Pulmonary artery endothelial cell (primary cell): ENCODE results near the gene FYTTD1. TPM values are rescaled to one million over a fixed set of nuclear protein-coding genes. Genes with fewer than 3 reads are reported as not detected.

Experiments
- DNase-seq: peaks from one replicate; pipeline ENCODE4 v3.0.0-alpha.2; 2011; ENCODE audit warnings: low read depth, low spot score
- total RNA-seq: library from RNA; depleted of rRNA; stranded (reverse); fragments of >200 nt; gene quantifications from 2 replicates; pipeline ENCODE4 v1.2.3, GENCODE V29; 2014

The FYTTD1 gene
- total RNA-seq, 1 donor from 2014 or later: 48.7 TPM

DNA sequence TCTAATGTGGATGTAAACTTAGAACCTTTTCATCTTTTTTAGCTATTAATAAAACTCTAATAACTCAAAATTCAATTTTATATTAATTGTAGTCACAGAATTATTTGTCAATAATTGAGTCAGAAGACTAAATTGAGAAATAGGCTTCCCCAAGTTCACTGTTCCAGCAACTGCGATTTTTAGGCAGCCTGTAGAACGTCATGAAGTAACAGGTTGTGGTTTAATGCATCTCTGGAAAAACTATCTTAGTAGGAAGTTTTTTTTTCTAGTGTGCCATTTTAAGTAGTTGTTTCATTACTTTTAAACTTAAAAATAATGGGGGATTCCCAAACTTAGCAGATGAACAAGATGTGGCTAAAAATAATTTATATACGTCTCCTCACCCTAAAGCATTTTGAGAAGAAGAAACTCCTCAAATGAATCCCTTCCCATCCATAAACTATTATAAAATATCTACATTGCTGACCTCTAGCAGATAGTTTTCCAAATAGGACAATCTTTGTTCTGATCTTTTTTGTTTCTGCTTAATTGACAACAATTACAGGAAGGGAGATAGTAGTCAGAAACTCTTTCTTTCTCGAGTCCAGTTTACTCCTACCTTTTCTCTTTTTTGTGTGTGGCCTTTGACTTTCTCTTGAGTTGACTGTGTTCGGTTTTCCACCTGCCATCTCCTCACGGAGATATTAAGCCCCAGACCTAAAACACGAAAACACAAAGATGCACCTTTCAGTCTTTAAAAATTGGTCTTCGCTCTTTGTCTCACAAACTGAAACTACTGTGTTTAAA is 84.4 kb downstream of the FYTTD1 start:
- no peak for DNase-seq

DNA sequence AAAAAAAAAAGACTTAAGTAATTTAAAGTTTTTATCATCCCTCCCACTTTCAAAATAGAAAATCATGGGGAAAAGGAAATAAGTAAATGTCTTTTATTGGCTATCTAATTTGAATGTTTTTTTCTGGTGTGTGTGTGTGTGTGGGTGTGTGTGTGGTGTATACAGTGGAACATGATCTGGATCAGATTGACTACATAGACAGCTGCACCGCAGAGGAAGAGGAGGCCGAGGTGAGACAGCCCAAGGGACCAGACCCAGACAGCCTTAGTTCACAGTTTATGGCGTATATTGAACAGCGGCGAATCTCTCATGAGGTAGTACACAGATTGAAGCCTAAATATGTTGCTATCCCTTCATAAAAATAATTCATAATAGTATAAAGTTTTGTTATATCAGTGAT is 85.8 kb downstream of the FYTTD1 start:
- no peak for DNase-seq

DNA sequence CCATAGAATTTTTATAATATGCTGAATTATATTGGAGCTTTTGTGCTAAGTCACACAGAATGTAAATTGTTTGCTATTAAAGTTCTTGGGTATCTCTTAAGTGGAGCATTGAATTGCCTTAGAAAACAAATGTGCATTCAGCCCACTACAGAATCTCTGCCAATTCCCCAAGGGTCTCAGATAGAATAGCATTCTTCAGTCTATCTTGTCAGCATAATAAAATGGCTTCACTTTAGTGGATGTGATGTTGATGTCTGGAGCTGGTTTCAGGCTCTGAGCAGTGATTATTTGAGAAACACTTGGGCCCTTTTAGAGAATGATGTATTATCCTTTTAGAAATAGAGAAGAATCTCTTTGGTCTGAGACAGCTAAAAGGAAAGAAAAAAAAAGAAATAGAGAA is 86.6 kb downstream of the FYTTD1 start:
- no peak for DNase-seq

Other genes starting within 250 kb of the FYTTD1 start
- gene BDH1, start 193.9 kb upstream of the FYTTD1 start, total RNA-seq: 2.5 and 3.8 TPM in 2 replicates
- 10.6 and 12.1 TPM in 2 replicates for gene RUBCN, start 13.0 kb upstream of the FYTTD1 start, total RNA-seq
- 44.0 and 46.2 TPM in 2 replicates for gene LRCH3, start 41.4 kb downstream of the FYTTD1 start, total RNA-seq
- 695 and 959 TPM in 2 replicates for gene RPL35A, start 200.3 kb downstream of the FYTTD1 start, total RNA-seq
- gene LMLN, start 210.3 kb downstream of the FYTTD1 start, total RNA-seq: 3.4 and 5.7 TPM in 2 replicates